GM20431 (cell line): Measurements from ENCODE around the gene FAM20B.
"Not testable (repeated sequence)": the region's sequence is repeated elsewhere in the genome, so short reads cannot be mapped to it uniquely, and the experiment has no call there.

ENCODE experiments used
- in situ Hi-C: fragments of 300-500 bp; cut with MseI, MboI; formaldehyde crosslinking; loops from one replicate; pipeline ENCODE4 v1.15.0; 2020; ENCODE audit warnings: low sequenced_read_pairs; ENCODE audit not compliant: unreplicated experiment

Gene FAM20B

GRCh38 chr1:179017383-179018326 is 8.0 kb upstream of the FAM20B start:
- in situ Hi-C loops = loop anchor here (10.0 to 25.0 kb wide), 2 partner anchors 255 to 493 kb away; no protein-coding TSS in a partner anchor

GRCh38 chr1:179021873-179022272 is 3.8 kb upstream of the FAM20B start:
- in situ Hi-C loops = loop anchor here (25.0 kb wide), 1 partner anchor 260 kb away; no protein-coding TSS in a partner anchor

- in situ Hi-C loops = loop anchor here (25.0 kb wide), 1 partner anchor 262 kb away; no protein-coding TSS in a partner anchor
Observed at GRCh38 chr1:179023946-179024650, 1.6 kb upstream of the FAM20B start.

DNA sequence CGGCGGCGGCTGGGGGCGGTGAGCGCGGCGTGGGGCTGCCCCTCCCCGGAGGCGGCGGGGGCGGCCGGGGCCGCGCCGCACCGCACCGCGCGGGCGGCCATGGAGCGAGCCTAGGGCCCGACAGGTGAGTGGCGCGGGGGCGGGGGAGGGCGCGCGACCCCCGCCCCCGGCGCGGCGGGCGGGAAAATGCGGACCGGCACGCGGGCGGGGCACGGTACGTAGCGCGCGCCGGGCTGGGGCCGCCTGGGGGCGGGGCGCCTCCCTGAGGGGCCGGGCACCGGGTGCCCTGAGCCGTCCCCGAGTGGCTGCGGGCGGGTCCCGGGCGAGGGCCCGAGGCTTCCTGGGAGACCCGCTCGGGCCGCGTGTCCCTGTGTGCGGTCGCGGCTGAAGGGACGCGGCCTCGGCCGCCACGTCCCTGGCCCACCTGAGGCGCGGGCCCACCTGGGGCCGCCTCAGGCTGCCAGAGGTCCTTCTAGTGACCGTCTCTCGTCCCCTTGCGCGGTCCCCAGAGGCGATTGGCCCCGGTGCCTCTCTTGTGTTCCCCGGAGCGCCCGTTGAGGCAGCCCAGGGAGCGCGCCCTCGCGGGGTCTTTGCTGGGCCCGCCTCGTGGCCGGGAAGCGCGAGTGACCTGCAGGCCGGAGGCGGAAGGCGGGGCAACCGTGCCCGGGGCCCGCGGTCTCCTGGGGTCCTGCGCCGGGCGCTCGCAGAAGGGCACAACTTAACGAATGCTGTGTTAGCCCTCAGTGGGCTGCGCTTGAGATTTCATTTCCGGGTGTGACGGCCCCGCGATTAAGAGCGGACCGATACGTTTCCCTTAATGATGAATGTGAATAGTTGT is 500 bp downstream of the FAM20B start:
- in situ Hi-C loops = no loop called here

GRCh38 chr1:179026813-179027669 is 1.3 kb downstream of the FAM20B start:
- in situ Hi-C loops = no loop called here

DNA sequence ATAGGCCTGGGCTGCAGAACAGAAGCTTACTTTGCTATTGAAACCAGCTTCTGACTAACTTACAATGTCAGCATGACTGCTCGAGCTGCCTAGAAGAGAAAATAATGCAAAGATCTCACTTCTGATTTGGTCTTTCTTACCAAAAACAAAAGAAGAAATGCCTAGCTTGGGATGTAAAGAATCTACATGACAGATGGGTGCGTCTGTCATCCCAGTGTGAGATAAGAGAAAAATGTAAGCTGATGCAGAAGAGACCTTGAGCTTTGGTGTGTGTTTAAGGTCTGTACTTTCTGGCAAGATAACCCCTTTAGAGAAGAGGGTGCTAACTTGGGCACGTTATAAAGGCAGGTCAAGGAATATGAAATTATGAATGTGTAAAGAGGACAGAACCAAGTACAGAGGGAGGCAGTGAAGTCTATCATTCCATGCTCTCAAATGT is 3.6 kb downstream of the FAM20B start:
- in situ Hi-C loops = no loop called here

- in situ Hi-C loops = no loop called here
Observed at GRCh38 chr1:179030130-179030529, 4.4 kb downstream of the FAM20B start.

DNA sequence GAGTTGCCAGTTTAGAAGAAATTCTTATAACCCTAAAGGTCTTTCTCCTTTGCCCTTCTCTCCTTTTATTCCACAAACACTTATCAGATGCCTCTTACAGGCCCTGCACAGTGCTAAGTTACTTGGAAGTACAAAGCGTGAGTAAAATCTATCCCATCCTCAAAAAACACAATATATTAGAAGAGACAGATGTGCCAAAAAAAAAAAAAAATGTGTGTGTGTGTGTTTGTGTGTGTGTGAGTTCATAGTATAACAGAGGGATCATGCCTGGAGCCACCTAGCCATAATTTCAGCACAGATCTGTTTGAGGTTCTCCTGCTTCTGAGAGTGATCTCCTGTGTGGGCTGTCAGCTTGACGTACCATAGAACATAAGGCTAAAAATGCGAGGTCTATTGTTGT is 5.0 kb downstream of the FAM20B start:
- in situ Hi-C loops = no loop called here

GRCh38 chr1:179031284-179031683 is 5.6 kb downstream of the FAM20B start:
- in situ Hi-C loops = no loop called here

GRCh38 chr1:179031855-179032513 is 6.3 kb downstream of the FAM20B start:
- in situ Hi-C loops = no loop called here

GRCh38 chr1:179034720-179035119 is 9.0 kb downstream of the FAM20B start:
- in situ Hi-C loops = no loop called here

- in situ Hi-C loops = no loop called here
Observed at GRCh38 chr1:179036844-179037465, 11.3 kb downstream of the FAM20B start.

DNA sequence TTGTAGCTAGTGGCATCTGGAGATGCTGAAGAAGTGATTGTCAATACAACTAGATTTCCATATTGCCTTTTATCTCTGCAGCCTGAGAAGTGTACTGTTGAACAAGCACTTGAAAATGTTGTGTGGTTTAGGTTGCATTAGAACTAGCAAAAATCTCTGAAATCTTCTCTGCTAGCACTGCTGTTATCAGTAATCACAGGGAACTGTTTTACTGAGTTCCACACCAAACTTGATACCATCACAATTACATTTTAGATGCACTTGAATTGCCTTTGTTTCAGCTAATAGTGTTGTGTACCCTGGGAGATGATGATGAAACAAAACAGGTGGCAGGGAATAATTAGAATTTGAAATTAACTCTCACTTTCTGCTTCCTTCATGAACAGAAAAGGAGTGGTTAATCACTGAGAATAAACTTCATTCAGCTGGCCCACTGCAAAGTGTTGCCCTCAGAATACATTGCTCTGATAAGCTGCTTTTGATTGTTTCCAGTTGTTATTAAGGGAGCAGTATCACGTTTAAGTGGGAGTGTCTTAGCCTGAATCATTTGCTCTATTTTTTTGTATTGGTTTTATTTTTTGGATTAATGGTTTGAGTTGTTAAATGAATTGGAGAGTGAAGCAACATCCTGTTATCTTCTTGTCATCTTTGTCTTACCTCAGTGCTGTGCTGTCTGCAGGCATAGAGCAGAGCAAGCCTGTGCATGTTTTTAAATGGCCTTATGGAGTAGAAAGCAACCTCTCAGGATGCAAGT is 13.0 kb downstream of the FAM20B start:
- in situ Hi-C loops = no loop called here

DNA sequence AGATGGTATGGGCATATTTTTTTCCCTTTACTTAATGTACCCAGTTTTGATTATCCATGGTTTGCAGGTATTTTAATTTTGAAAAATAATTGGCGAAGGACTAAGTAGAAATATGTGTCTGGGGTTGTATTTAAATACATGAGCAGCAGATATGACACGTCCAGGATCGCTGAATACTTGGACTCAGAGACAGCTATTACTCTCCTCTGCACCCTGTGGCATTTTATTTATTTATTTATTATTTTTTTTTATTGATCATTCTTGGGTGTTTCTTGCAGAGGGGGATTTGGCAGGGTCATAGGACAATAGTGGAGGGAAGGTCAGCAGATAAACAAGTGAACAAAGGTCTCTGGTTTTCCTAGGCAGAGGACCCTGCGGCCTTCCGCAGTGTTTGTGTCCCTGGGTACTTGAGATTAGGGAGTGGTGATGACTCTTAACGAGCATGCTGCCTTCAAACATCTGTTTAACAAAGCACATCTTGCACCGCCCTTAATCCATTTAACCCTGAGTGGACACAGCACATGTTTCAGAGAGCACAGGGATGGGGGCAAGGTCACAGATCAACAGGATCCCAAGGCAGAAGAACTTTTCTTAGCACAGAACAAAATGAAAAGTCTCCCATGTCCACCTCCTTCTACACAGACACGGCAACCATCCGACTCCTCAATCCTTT is 13.9 kb downstream of the FAM20B start:
- in situ Hi-C loops = not testable (repeated sequence)

GRCh38 chr1:179040175-179040551 is 14.5 kb downstream of the FAM20B start:
- in situ Hi-C loops = not testable (repeated sequence)

DNA sequence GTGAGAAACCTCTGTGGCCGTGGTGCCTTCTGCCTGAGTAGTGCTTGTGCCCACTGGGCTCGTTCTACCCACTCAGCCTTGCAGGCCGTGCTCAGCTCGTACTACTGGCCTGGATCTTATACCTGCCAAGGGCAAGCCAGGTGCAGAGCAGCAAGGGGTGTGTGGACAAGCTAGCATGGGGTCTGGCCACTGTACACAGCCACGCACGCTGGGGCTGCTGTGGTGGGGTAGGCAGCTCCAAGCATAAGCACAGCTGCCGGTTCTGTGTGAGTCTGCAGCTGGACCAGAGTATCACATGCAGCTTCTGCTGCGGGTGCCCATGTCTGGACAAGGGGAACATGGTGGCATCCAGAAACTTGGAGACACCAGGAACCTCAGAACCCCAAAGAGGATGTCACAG is 16.4 kb downstream of the FAM20B start:
- in situ Hi-C loops = no loop called here

GRCh38 chr1:179042700-179043099 is 17.0 kb downstream of the FAM20B start:
- in situ Hi-C loops = no loop called here
